Lung (tissue), 12 donors: ENCODE measurements around the gene ZFP36L2. TPM values are rescaled to one million over a fixed set of nuclear protein-coding genes. Genes with fewer than 3 reads are reported as not detected.

Source experiments
- ATAC-seq: fragments of 200-7000 bp; cut with Tn5 transposase; one replicate; pipeline ENCODE4 v1.9.1; 2020; ENCODE audit warnings: moderate number of reproducible peaks; ENCODE audit not compliant: insufficient read depth, low FRiP score
- DNase-seq, 3 donors: peaks; one replicate each; pipeline ENCODE4 v3.0.0-alpha.2; 2013 to 2017
- H3K27ac ChIP-seq, 2 donors: one replicate each; pipeline ENCODE4 v1.5.1; 2013; ENCODE audit warnings: mild to moderate bottlenecking in 2 of 2, moderate library complexity in 2 of 2, control low read depth in 1 of 2, inconsistent platforms in 1 of 2, low read depth in 1 of 2, low read length in 1 of 2
- H3K27me3 ChIP-seq, 3 donors: one replicate each; pipeline ENCODE4 v1.5.1; 2013; ENCODE audit warnings: low read length in 2 of 3; ENCODE audit not compliant: control insufficient read depth in 3 of 3, insufficient read depth in 3 of 3
- H3K36me3 ChIP-seq, 4 donors: one replicate each; pipeline ENCODE4 v1.5.1; 2013; ENCODE audit warnings: low read length in 4 of 4, mild to moderate bottlenecking in 1 of 4, moderate library complexity in 1 of 4; ENCODE audit not compliant: control insufficient read depth in 4 of 4, insufficient read depth in 4 of 4
- H3K4me1 ChIP-seq, 5 donors: one replicate each; pipeline ENCODE4 v1.5.1; 2013; ENCODE audit warnings: low read length in 5 of 5, mild to moderate bottlenecking in 2 of 5, moderate library complexity in 1 of 5; ENCODE audit not compliant: control insufficient read depth in 5 of 5, insufficient read depth in 5 of 5
- H3K4me3 ChIP-seq: one replicate; pipeline ENCODE4 v1.5.1; 2013; ENCODE audit warnings: mild to moderate bottlenecking, control low read depth, moderate library complexity
- H3K9ac ChIP-seq, 2 donors: one replicate each; pipeline ENCODE4 v1.5.1; 2013; ENCODE audit warnings: low read length in 2 of 2, control low read depth in 1 of 2; ENCODE audit not compliant: insufficient read depth in 1 of 2
- H3K9me3 ChIP-seq, 4 donors: one replicate each; pipeline ENCODE4 v1.5.1; 2013; ENCODE audit warnings: low read length in 3 of 4, mild to moderate bottlenecking in 1 of 4, moderate library complexity in 1 of 4; ENCODE audit not compliant: control insufficient read depth in 4 of 4, insufficient read depth in 3 of 4
- WGBS, 2 donors: extraction: QIAGEN DNeasy Blood & Tissue Kit; methylation state at CpG; one replicate each; pipeline ENCODE4 v1.1.7; 2013; 5-methylcytosine and 5-hydroxymethylcytosine counted together
- polyA plus RNA-seq, 2 donors: library from polyadenylated mRNA; stranded (reverse); fragments of 200-250 nt; gene quantifications; one replicate each; pipeline ENCODE4 v1.2.1, GENCODE V29; 2013
- total RNA-seq, 2 donors: library from RNA; depleted of rRNA in 1 of 2; stranded (reverse); fragments of >200 nt in 1 of 2; gene quantifications; one replicate each; pipeline ENCODE4 v1.2.1, GENCODE V29; 2014 to 2021
- TF ChIP-seq, protein P1 (sequence below): IDR thresholded peaks from 2 replicates; pipeline ENCODE4 v1.5.1; 2012; ENCODE audit warnings: mild to moderate bottlenecking; ENCODE audit errors: control extremely low read depth, extremely low read depth
- donor health status: control.
- donor health status: control.
- donor health status: Bipolar disorder and iron deficiency.
- donor health status: healthy.
- donor health status: DM: yes; HTN: yes; CAD: no.

The ZFP36L2 gene
- total and polyA plus RNA-seq, 4 donors: 38.3 to 110 (median 66.6) TPM

DNA sequence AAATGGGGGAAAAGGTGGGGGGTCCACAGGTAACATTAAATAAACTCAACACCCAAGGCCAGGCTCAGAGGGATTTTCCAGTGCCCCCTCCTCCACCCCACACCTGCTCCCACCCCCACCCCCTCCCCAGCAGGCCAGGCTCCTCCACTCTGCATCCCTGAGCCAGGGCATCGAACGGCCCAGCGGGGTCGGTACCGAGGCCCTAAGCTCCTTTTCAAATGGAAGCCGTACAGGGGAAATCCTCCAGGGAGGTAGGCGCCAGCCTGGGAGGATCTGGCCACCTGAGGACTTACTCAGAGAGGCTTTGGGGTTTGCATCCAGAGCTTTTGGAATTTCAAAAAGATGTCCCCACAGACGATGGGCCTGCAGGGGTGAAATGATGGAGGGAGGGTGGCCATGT lies 46.5 kb downstream of the ZFP36L2 start:
- H3K36me3 ChIP-seq: no peaks in the 10 kb centered on the region
- H3K4me1 ChIP-seq: peaks cover 0 to 17% (median 10%) of the 10 kb centered on the region in 5 donors
- H3K4me3 ChIP-seq: no peak overlapping the region
- TF ChIP-seq, protein P1, sequence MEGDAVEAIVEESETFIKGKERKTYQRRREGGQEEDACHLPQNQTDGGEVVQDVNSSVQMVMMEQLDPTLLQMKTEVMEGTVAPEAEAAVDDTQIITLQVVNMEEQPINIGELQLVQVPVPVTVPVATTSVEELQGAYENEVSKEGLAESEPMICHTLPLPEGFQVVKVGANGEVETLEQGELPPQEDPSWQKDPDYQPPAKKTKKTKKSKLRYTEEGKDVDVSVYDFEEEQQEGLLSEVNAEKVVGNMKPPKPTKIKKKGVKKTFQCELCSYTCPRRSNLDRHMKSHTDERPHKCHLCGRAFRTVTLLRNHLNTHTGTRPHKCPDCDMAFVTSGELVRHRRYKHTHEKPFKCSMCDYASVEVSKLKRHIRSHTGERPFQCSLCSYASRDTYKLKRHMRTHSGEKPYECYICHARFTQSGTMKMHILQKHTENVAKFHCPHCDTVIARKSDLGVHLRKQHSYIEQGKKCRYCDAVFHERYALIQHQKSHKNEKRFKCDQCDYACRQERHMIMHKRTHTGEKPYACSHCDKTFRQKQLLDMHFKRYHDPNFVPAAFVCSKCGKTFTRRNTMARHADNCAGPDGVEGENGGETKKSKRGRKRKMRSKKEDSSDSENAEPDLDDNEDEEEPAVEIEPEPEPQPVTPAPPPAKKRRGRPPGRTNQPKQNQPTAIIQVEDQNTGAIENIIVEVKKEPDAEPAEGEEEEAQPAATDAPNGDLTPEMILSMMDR: no peak
- WGBS, 2 donors: 91 to 94% methylated on average over 8 of the region's 8 CpGs
- no peak overlapping the region for H3K27ac ChIP-seq
- DNase-seq (no peak), ATAC-seq (no peak)
- H3K9me3 ChIP-seq: peaks cover 0 to 9% (median 3%) of the 10 kb centered on the region in 4 donors
- no peak overlapping the region for H3K9ac ChIP-seq
- no peaks in the 10 kb centered on the region for H3K27me3 ChIP-seq

DNA sequence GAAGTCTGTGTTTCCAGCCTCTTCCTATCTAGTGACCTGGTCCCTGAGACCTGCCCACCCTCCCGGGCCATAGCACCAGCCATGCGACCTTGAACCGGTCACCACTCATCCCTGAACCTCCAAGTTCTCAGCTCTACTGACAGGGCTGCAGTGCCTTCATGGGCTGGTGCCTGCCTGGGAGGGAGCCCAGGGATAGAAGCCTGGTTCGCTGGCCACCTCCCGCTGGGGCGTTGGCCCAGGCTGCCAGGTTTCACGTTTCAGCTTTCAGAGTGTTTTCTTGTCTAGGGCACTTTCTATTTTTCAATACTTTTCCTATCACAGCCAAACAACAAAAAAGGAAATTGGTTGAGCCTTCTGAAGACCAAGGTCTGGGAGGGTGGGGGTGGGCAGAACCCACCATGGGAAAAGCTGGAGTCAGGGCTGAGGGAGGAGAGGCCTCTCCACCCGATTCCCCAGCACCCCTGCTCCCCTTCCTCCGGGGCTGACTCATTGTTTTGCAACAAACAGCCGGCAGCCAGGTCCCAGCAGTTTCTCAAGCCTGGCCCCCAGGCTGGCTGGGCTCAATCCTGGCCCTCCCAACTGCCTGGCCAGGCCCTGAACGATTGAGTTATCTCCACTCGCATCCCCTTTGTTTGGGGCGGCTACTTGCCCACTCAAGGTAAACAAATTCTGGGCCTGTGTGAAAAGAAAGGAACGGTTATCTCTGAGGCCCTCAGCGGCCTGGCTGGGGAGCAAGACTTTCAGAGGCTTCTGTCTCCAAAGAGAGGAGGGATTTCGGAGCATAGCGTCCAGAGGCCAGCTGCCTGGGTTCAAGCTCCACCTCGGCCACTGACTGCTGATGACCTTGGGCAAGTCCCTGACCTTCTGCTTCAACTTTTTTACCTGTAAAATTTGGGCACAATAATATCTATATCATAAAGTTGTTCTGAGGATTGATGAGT lies 47.5 kb downstream of the ZFP36L2 start:
- H3K9me3 ChIP-seq: peaks cover 2 to 14% (median 4%) of the 10 kb centered on the region in 4 donors
- H3K36me3 ChIP-seq: no peaks in the 10 kb centered on the region
- no peak overlapping the region for H3K4me3 ChIP-seq
- H3K4me1 ChIP-seq: peaks cover 0 to 17% (median 11%) of the 10 kb centered on the region in 5 donors
- peak; percentile 86 to 95 (median 90) for DNase-seq
- 28 to 30% methylated on average over 18 of the region's 18 CpGs for WGBS, 2 donors
- H3K27ac ChIP-seq: peak overlapping the region; percentile 21 to 89
- TF ChIP-seq, protein P1: no peak
- ATAC-seq: peak; percentile 67
- H3K9ac ChIP-seq: peak overlapping the region in 1 of 2 donors; percentile 51
- no peaks in the 10 kb centered on the region for H3K27me3 ChIP-seq

DNA sequence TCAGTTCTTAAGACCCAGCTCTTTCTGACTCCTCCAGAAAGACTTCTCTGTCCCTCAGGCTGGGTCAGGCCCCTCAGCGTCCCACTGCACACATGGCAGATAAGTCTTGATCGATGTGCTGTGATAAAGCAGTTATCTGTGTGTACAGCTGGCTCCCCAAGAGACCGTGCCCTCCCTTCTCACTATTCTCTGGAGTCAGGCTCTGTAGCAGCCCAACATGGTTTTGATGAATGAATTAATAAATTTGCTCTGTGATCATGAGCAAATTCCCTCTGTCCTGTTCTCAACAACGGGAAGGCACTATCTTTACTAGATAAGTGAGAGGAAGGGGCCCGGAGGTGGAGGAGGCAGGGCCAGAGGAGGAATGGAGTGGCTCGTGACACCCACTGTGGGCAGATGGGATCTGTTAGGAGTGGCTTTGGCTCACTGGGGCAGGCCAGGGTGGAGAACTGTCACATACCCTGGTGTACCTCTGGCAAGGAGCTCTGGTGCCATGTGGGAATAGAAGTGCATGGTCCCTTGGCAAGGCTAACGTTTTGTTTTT lies 48.3 kb downstream of the ZFP36L2 start:
- TF ChIP-seq, protein P1: no peak
- ATAC-seq: no peak
- Histone ChIP-seq H3K9ac (peak overlapping the region in 1 of 2 donors; percentile 30), H3K27ac (peak overlapping the region; percentile 21 to 89), H3K4me3 (no peak overlapping the region), H3K9me3 (peaks cover 2 to 14% (median 4%) of the 10 kb centered on the region in 4 donors), H3K27me3 (no peaks in the 10 kb centered on the region), H3K4me1 (peaks cover 0 to 17% (median 12%) of the 10 kb centered on the region in 5 donors), H3K36me3 (no peaks in the 10 kb centered on the region)
- peak in 2 of 3 donors; percentile 26 to 40 for DNase-seq
- 53 to 59% methylated on average over 7 of the region's 7 CpGs for WGBS, 2 donors
